22Rv1 (cell line): ENCODE results near the gene MAGI2.

ENCODE experiments used
- ZFX ChIP-seq: fragments of 450-650 bp; IDR thresholded peaks from 2 replicates; pipeline ENCODE4 v1.6.1; 2017; ENCODE audit warnings: antibody characterized with exemption, borderline replicate concordance
- TF ChIP-seq, protein P1 (sequence below): fragments of 450-650 bp; IDR thresholded peaks from 2 replicates; pipeline ENCODE4 v1.5.1; 2017; ENCODE audit warnings: mild to moderate bottlenecking

DNA sequence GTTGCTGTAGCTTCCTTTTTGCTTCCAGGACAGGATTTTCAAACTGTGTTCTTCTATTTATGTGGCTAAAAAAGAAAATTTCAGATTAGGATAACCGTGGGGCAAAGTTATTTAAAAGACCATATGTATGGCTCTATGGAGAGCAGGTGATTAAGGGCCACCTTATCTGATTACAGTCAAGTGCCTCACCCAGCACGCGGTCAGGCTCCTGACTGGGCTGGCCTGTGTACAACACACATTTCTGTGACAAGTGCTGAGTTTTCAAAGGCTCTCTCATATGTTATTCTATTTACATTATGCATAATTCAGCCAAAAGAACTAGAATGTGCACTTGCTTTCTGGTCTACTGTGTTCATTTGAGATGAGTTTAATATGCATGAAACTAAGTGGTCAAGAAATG, 1107.5 kb downstream of the MAGI2 start:
- TF ChIP-seq, protein P1, sequence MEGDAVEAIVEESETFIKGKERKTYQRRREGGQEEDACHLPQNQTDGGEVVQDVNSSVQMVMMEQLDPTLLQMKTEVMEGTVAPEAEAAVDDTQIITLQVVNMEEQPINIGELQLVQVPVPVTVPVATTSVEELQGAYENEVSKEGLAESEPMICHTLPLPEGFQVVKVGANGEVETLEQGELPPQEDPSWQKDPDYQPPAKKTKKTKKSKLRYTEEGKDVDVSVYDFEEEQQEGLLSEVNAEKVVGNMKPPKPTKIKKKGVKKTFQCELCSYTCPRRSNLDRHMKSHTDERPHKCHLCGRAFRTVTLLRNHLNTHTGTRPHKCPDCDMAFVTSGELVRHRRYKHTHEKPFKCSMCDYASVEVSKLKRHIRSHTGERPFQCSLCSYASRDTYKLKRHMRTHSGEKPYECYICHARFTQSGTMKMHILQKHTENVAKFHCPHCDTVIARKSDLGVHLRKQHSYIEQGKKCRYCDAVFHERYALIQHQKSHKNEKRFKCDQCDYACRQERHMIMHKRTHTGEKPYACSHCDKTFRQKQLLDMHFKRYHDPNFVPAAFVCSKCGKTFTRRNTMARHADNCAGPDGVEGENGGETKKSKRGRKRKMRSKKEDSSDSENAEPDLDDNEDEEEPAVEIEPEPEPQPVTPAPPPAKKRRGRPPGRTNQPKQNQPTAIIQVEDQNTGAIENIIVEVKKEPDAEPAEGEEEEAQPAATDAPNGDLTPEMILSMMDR: no peak
- no peak for TF ChIP-seq ZFX
